Endothelial cell of umbilical vein (primary cell): ENCODE results near the gene TJP3.

ENCODE experiments used
- POLR2AphosphoS5 ChIP-seq: IDR thresholded peaks from 2 replicates; pipeline ENCODE4 v1.6.1; 2012; ENCODE audit warnings: low read depth, mild to moderate bottlenecking, control low read depth, low read length, moderate library complexity; ENCODE audit not compliant: insufficient read depth
- TF ChIP-seq, protein P1 (sequence below), 2 donors: IDR thresholded peaks; 1 replicate in 1 of 2; 2 replicates in 1 of 2; pipeline ENCODE4 v1.5.1; 2011; ENCODE audit warnings: low read length in 2 of 2, mild to moderate bottlenecking in 2 of 2, moderate library complexity in 2 of 2, control low read depth in 1 of 2, inconsistent platforms in 1 of 2, low read depth in 1 of 2; ENCODE audit not compliant: insufficient read depth in 1 of 2; ENCODE audit errors: extremely low read depth in 1 of 2

DNA sequence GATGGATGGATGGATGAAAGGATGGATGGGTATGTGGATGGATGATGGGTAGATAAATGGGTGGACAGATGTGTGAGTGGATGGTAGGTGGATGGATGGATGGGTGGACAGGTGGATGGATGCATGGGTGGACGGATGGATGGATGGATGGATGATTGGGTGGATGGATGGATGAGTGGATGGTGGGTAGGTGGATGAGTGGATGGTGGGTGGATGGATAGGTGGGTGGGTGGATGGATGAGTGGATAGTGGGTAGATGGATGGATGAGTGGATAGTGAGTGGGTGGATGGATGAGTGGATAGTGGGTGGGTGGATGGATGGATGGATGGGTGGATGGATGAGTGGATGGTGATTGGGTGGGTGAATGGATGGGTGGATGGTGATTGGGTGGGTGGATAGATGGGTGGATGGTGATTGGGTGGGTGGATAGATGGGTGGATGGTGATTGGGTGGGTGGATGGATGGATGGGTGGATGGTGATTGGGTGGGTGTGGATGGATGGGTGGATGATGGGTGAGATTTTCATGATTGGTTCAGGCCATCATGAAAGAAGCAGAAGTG, 68.4 kb downstream of the TJP3 start:
- TF ChIP-seq, protein P1, sequence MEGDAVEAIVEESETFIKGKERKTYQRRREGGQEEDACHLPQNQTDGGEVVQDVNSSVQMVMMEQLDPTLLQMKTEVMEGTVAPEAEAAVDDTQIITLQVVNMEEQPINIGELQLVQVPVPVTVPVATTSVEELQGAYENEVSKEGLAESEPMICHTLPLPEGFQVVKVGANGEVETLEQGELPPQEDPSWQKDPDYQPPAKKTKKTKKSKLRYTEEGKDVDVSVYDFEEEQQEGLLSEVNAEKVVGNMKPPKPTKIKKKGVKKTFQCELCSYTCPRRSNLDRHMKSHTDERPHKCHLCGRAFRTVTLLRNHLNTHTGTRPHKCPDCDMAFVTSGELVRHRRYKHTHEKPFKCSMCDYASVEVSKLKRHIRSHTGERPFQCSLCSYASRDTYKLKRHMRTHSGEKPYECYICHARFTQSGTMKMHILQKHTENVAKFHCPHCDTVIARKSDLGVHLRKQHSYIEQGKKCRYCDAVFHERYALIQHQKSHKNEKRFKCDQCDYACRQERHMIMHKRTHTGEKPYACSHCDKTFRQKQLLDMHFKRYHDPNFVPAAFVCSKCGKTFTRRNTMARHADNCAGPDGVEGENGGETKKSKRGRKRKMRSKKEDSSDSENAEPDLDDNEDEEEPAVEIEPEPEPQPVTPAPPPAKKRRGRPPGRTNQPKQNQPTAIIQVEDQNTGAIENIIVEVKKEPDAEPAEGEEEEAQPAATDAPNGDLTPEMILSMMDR (IDR thresholded peaks at IDR 0.05; ENCODE audit: extremely low read depth in 1 of 2, insufficient read depth in 1 of 2, low read depth in 1 of 2, low read length in 2 of 2): no peak
- TF ChIP-seq POLR2AphosphoS5: no peak
